GM13977 (cell line): Measurements from ENCODE around the gene PKP1.

Experiments used
- DNase-seq: peaks from one replicate; pipeline ENCODE4 v3.0.0; 2012; ENCODE audit warnings: low spot score
- CTCF ChIP-seq: IDR thresholded peaks from 2 replicates; pipeline ENCODE4 v1.5.1; 2012; ENCODE audit warnings: mild to moderate bottlenecking, control low read depth; ENCODE audit not compliant: insufficient read depth; ENCODE audit errors: extremely low read depth, missing control alignments
- in situ Hi-C: fragments of 300-500 bp; cut with MboI; formaldehyde crosslinking; loops from one replicate; pipeline ENCODE4 v1.12.0; 2022; ENCODE audit warnings: low sequenced_read_pairs, low pct_unique_long_range_greater_than_20kb, mixed read lengths, inconsistent platforms; ENCODE audit not compliant: unreplicated experiment

Gene PKP1

GRCh38 chr1:201304126-201304525 is 20.8 kb downstream of the PKP1 start:
- in situ Hi-C loops: no loop called here
- DNase-seq: no peak
- no peak for TF ChIP-seq CTCF

- in situ Hi-C loops: no loop called here
Measured at GRCh38 chr1:201305815-201306214, 22.5 kb downstream of the PKP1 start.

GRCh38 chr1:201307231-201307630 is 23.9 kb downstream of the PKP1 start:
- no peak for TF ChIP-seq CTCF
- DNase-seq: no peak
- in situ Hi-C loops: no loop called here

More at GRCh38 chr1:201305815-201306214, 22.5 kb downstream of the PKP1 start:
- TF ChIP-seq CTCF: no peak
- no peak for DNase-seq

GRCh38 chr1:201307760-201308499 is 24.6 kb downstream of the PKP1 start:
- TF ChIP-seq CTCF: no peak
- no peak for DNase-seq
- in situ Hi-C loops: no loop called here

- peak; percentile 21 for TF ChIP-seq CTCF
- in situ Hi-C loops: no loop called here
- DNase-seq: peak; percentile 42
Measured at GRCh38 chr1:201309416-201309815, 26.1 kb downstream of the PKP1 start.

GRCh38 chr1:201310251-201310985 is 27.1 kb downstream of the PKP1 start:
- no peak for TF ChIP-seq CTCF
- no peak for DNase-seq
- in situ Hi-C loops: no loop called here
